KMS-11 (cell line): ENCODE data around the gene C4BPA.
A peak's percentile ranks its signal among the peaks of the same experiment; 100 is the strongest.

Experiments
- H2AFZ ChIP-seq: fragments of 200-600 bp; sonication (generic); 2 replicates; pipeline ENCODE4 v1.6.1; 2016; ENCODE audit warnings: antibody characterized with exemption, mixed run types, low read depth
- H3K27ac ChIP-seq: fragments of 200-600 bp; sonication (generic); 2 replicates; pipeline ENCODE4 v1.6.1; 2016; ENCODE audit warnings: mild to moderate bottlenecking, mixed run types
- H3K27me3 ChIP-seq: fragments of 200-600 bp; sonication (generic); 2 replicates; pipeline ENCODE4 v1.6.1; 2017; ENCODE audit warnings: mild to moderate bottlenecking, low read depth, mixed run types, moderate library complexity; ENCODE audit not compliant: insufficient read depth
- H3K36me3 ChIP-seq: fragments of 200-600 bp; sonication (generic); 2 replicates; pipeline ENCODE4 v1.6.1; 2017; ENCODE audit warnings: mild to moderate bottlenecking, mixed run types; ENCODE audit not compliant: insufficient read depth
- H3K4me1 ChIP-seq: fragments of 200-600 bp; sonication (generic); 2 replicates; pipeline ENCODE4 v1.6.1; 2016; ENCODE audit warnings: mild to moderate bottlenecking, low read depth, mixed run types; ENCODE audit not compliant: poor library complexity, severe bottlenecking
- H3K4me2 ChIP-seq: fragments of 200-600 bp; sonication (generic); 2 replicates; pipeline ENCODE4 v1.7.0; 2016; ENCODE audit warnings: mild to moderate bottlenecking, mixed run types
- H3K4me3 ChIP-seq: fragments of 200-600 bp; sonication (generic); IDR thresholded peaks from 2 replicates; pipeline ENCODE4 v1.6.1; 2017; ENCODE audit warnings: low read depth, low read length, mixed read lengths; ENCODE audit not compliant: insufficient read depth
- H3K79me2 ChIP-seq: fragments of 200-600 bp; sonication (generic); 2 replicates; pipeline ENCODE4 v1.6.1; 2016; ENCODE audit warnings: low read depth, mixed run types; ENCODE audit not compliant: insufficient read depth
- H3K9ac ChIP-seq: fragments of 200-600 bp; sonication (generic); 2 replicates; pipeline ENCODE4 v1.6.1; 2016; ENCODE audit warnings: mild to moderate bottlenecking, mixed run types
- H4K20me1 ChIP-seq: fragments of 200-600 bp; sonication (generic); 2 replicates; pipeline ENCODE4 v1.6.1; 2016; ENCODE audit warnings: mild to moderate bottlenecking, mixed run types; ENCODE audit not compliant: insufficient read depth
- CTCF ChIP-seq: fragments of 200-600 bp; sonication (generic); conservative IDR thresholded peaks from 2 replicates; pipeline ENCODE4 v1.6.1; 2017; ENCODE audit warnings: low read depth, mild to moderate bottlenecking, antibody characterized with exemption, low read length, moderate library complexity, mixed read lengths

The C4BPA gene

GRCh38 chr1:207091200-207091908, 12.7 kb upstream of the C4BPA start:
- H2AFZ ChIP-seq, result peak overlapping the region; percentile 51
- H3K79me2 ChIP-seq, result no peaks in the 10 kb centered on the region
- peaks cover 62% of the 10 kb centered on the region for H3K4me1 ChIP-seq
- H3K36me3 ChIP-seq, result no peaks in the 10 kb centered on the region
- no peak overlapping the region for H3K4me3 ChIP-seq
- peak overlapping the region; percentile 12; the same call in 1 of the 2 replicates for H3K9ac ChIP-seq
- no peaks in the 10 kb centered on the region for H3K27me3 ChIP-seq
- TF ChIP-seq CTCF, result no peak; the same call in 1 of the 2 replicates
- peak overlapping the region; percentile 52 for H3K27ac ChIP-seq
- H3K4me2 ChIP-seq, result peak overlapping the region; percentile 53
- no peaks in the 10 kb centered on the region for H4K20me1 ChIP-seq

GRCh38 chr1:207093944-207094343, 10.1 kb upstream of the C4BPA start:
- Histone ChIP-seq H4K20me1 (no peaks in the 10 kb centered on the region), H3K9ac (no peak overlapping the region), H3K36me3 (no peaks in the 10 kb centered on the region)

GRCh38 chr1:207097871-207098324, 6.1 kb upstream of the C4BPA start:
- 0 out of 2 replicates have a peak overlapping the region, but pooled peaks have one; percentile 1 for H3K4me2 ChIP-seq

More at GRCh38 chr1:207093944-207094343, 10.1 kb upstream of the C4BPA start:
- TF ChIP-seq CTCF, result no peak
- Histone ChIP-seq H3K4me3 (no peak overlapping the region), H3K4me2 (no peak overlapping the region), H3K27me3 (no peaks in the 10 kb centered on the region), H3K4me1 (peaks cover 42% of the 10 kb centered on the region), H3K79me2 (no peaks in the 10 kb centered on the region), H2AFZ (no peak overlapping the region), H3K27ac (no peak overlapping the region)

GRCh38 chr1:207101720-207102119, 2.3 kb upstream of the C4BPA start:
- Histone ChIP-seq H3K4me2 (no peak overlapping the region), H3K27me3 (no peaks in the 10 kb centered on the region), H2AFZ (no peak overlapping the region), H4K20me1 (no peaks in the 10 kb centered on the region), H3K79me2 (no peaks in the 10 kb centered on the region), H3K27ac (no peak overlapping the region), H3K4me3 (no peak overlapping the region), H3K4me1 (peaks cover 7% of the 10 kb centered on the region), H3K36me3 (no peaks in the 10 kb centered on the region), H3K9ac (no peak overlapping the region)
- no peak for TF ChIP-seq CTCF

More at GRCh38 chr1:207097871-207098324, 6.1 kb upstream of the C4BPA start:
- no peaks in the 10 kb centered on the region for H3K27me3 ChIP-seq
- H3K4me1 ChIP-seq, result peaks cover 7% of the 10 kb centered on the region
- no peak for TF ChIP-seq CTCF
- no peaks in the 10 kb centered on the region for H3K79me2 ChIP-seq
- H2AFZ ChIP-seq, result no peak overlapping the region; the same call in 1 of the 2 replicates
- no peak overlapping the region for H3K9ac ChIP-seq
- H4K20me1 ChIP-seq, result no peaks in the 10 kb centered on the region
- H3K4me3 ChIP-seq, result no peak overlapping the region
- no peak overlapping the region for H3K27ac ChIP-seq
- H3K36me3 ChIP-seq, result no peaks in the 10 kb centered on the region
